NCI-H2196 (cell line): ENCODE results near the gene USP50.
"Not testable (repeated sequence)": the region's sequence is repeated elsewhere in the genome, so short reads cannot be mapped to it uniquely, and the experiment has no call there.

ENCODE experiments used
- DNase-seq: peaks from one replicate; lab custom pipeline; 2025; ENCODE audit not compliant: unreplicated experiment; lab: John Stamatoyannopoulos, UW

USP50 gene

GRCh38 chr15:50505656-50506055 is 40.8 kb downstream of the USP50 start:
- DNase-seq = not testable (repeated sequence)

GRCh38 chr15:50503144-50503543 is 43.3 kb downstream of the USP50 start:
- DNase-seq = no peak

- DNase-seq = no peak
Observed at GRCh38 chr15:50501815-50502214, 44.7 kb downstream of the USP50 start.

- DNase-seq = no peak
Observed at GRCh38 chr15:50500352-50500751, 46.1 kb downstream of the USP50 start.

GRCh38 chr15:50496692-50497091 is 49.8 kb downstream of the USP50 start:
- no peak for DNase-seq

- DNase-seq = not testable (repeated sequence)
Observed at GRCh38 chr15:50494547-50494946, 51.9 kb downstream of the USP50 start.

- no peak for DNase-seq
Observed at GRCh38 chr15:50493625-50494024, 52.8 kb downstream of the USP50 start.

- DNase-seq = no peak
Observed at GRCh38 chr15:50487287-50487686, 59.2 kb downstream of the USP50 start.

GRCh38 chr15:50485389-50485788 is 61.1 kb downstream of the USP50 start:
- DNase-seq = no peak

GRCh38 chr15:50484781-50485180 is 61.7 kb downstream of the USP50 start:
- no peak for DNase-seq

GRCh38 chr15:50476143-50476542 is 70.3 kb downstream of the USP50 start:
- DNase-seq = no peak

GRCh38 chr15:50471072-50471471 is 75.4 kb downstream of the USP50 start:
- DNase-seq = no peak

- DNase-seq = no peak
Observed at GRCh38 chr15:50463423-50464358, 82.8 kb downstream of the USP50 start.

- DNase-seq = no peak
Observed at GRCh38 chr15:50458348-50459112, 87.9 kb downstream of the USP50 start.

- DNase-seq = no peak
Observed at GRCh38 chr15:50452927-50453326, 93.5 kb downstream of the USP50 start.
